GM19351 (cell line): ENCODE results near the gene ERBB2.
A peak's percentile ranks its signal among the peaks of the same experiment; 100 is the strongest.

Experiments used
- ATAC-seq: cut with Tn5 transposase; IDR thresholded peaks from one replicate; pipeline ENCODE4 v1.9.1; 2021; ENCODE audit warnings: mild to moderate bottlenecking, moderate library complexity; ENCODE audit not compliant: unreplicated experiment

The ERBB2 gene

GRCh38 chr17:39665642-39666224 is 34.1 kb upstream of the ERBB2 start:
- ATAC-seq: no peak

GRCh38 chr17:39666231-39666600 is 33.6 kb upstream of the ERBB2 start:
- no peak for ATAC-seq

GRCh38 chr17:39666601-39667261 is 33.1 kb upstream of the ERBB2 start:
- ATAC-seq: no peak

GRCh38 chr17:39667262-39667944 is 32.5 kb upstream of the ERBB2 start:
- ATAC-seq: no peak

- ATAC-seq: no peak
These were observed 31.6 kb upstream of the ERBB2 start, which contains the start of gene PNMT for GRCh38 chr17:39667945-39668924. TSS of gene PNMT (plus strand) at chr17:39668453. CDS start at chr17:39668476, 23 bp downstream.

GRCh38 chr17:39669897-39670735 is 29.7 kb upstream of the ERBB2 start:
- no peak for ATAC-seq

GRCh38 chr17:39670746-39671145 is 29.1 kb upstream of the ERBB2 start:
- ATAC-seq: no peak

- no peak for ATAC-seq
These were observed 28.0 kb upstream of the ERBB2 start for GRCh38 chr17:39671651-39672521.

- ATAC-seq: no peak
These were observed 27.1 kb upstream of the ERBB2 start for GRCh38 chr17:39672522-39673334.

- ATAC-seq: no peak
These were observed 26.4 kb upstream of the ERBB2 start for GRCh38 chr17:39673335-39674081.

GRCh38 chr17:39674179-39674578 is 25.7 kb upstream of the ERBB2 start:
- no peak for ATAC-seq

GRCh38 chr17:39674702-39675389 is 25.0 kb upstream of the ERBB2 start:
- ATAC-seq: no peak

GRCh38 chr17:39675390-39676082 is 24.3 kb upstream of the ERBB2 start:
- no peak for ATAC-seq

GRCh38 chr17:39676198-39676819 is 23.6 kb upstream of the ERBB2 start:
- peak; percentile 63 for ATAC-seq

GRCh38 chr17:39677072-39677471 is 22.8 kb upstream of the ERBB2 start:
- ATAC-seq: no peak
